DMS 273 treated with DMSO at 0.1 percent for 48 hours (cell line): ENCODE data around the gene SLC4A7.

Experiments
- DNase-seq: peaks from one replicate; lab custom pipeline; 2025; lab: John Stamatoyannopoulos, UW

The SLC4A7 gene

GRCh38 chr3:27323087-27323570 lies 161.1 kb downstream of the SLC4A7 start:
- no peak for DNase-seq
